ENCODE data around the gene FBXL15. TPM values are rescaled to one million over a fixed set of nuclear protein-coding genes. Genes with fewer than 3 reads are reported as not detected.

The FBXL15 gene
- total and polyA plus RNA-seq, 2 of the 4 experiments (the other 2 are of a cell fraction), result 3.0 to 8.4 TPM

GRCh38 chr10:102413053-102413705 lies 7.5 kb upstream of the FBXL15 start:
- H3K18ac ChIP-seq (ENCODE audit: low read depth, low read length), result no peak overlapping the region
- CTCF ChIA-PET, result no interaction called here
- POLR2A ChIA-PET (ENCODE audit: unreplicated experiment), result no interaction called here

More at GRCh38 chr10:102413053-102413705, 7.5 kb upstream of the FBXL15 start:
- no peak overlapping the region for H4K91ac ChIP-seq (ENCODE audit: insufficient read depth, low read depth, low read length)
- no peak overlapping the region for H3K9ac ChIP-seq (ENCODE audit: low read depth, low read length)
- H2BK120ac ChIP-seq (ENCODE audit: low read depth, low read length), result no peak overlapping the region
- H3K4me1 ChIP-seq (ENCODE audit: control insufficient read depth, insufficient read depth, low read length), result peaks cover 8% of the 10 kb centered on the region; the same call in 1 of the 2 replicates
- intact Hi-C loops (cut with micrococcal nuclease), result no loop called here
- H4K8ac ChIP-seq (ENCODE audit: low read depth in 2 of 2, low read length in 2 of 2), result no peak overlapping the region
- no peak overlapping the region for H2BK20ac ChIP-seq (ENCODE audit: low read depth, low read length)
- H2AK5ac ChIP-seq (ENCODE audit: low read depth, low read length), result no peak overlapping the region
- H3K4ac ChIP-seq (ENCODE audit: low read depth, low read length), result no peak overlapping the region
- no peak overlapping the region for H3K56ac ChIP-seq (ENCODE audit: extremely low read depth, insufficient read depth, low read length)
- no peak overlapping the region for H4K5ac ChIP-seq (ENCODE audit: low read depth, low read length)
- H3K79me1 ChIP-seq (ENCODE audit: low read depth in 1 of 2, low read length in 2 of 2), result peaks cover 0 to 4% of the 10 kb centered on the region in 2 experiments; a peak in 1 of 4 replicates
- H3K23ac ChIP-seq (ENCODE audit: low read depth, low read length), result no peak overlapping the region
- no peaks in the 10 kb centered on the region for H3K9me3 ChIP-seq (ENCODE audit: control insufficient read depth, insufficient read depth, low read length)
- TF ChIP-seq RCOR1 (IDR thresholded peaks at IDR 0.05; ENCODE audit: insufficient replicate concordance, low read length) (no peak), MAZ (IDR thresholded peaks at IDR 0.05; ENCODE audit: borderline replicate concordance, low read depth, low read length) (no peak), MAFK (IDR thresholded peaks at IDR 0.05; ENCODE audit: low read depth, low read length) (no peak), CTCF (conservative IDR thresholded peaks at IDR 0.05; ENCODE audit: low read depth, low read length) (no peak), CHD1 (IDR thresholded peaks at IDR 0.05; ENCODE audit: low read depth, low read length) (no peak), CEBPB (IDR thresholded peaks at IDR 0.05; ENCODE audit: low read depth, low read length) (no peak), BHLHE40 (IDR thresholded peaks at IDR 0.05; ENCODE audit: low read depth, low read length) (no peak), RAD21 (IDR thresholded peaks at IDR 0.05; ENCODE audit: low read length) (no peak), RFX5 (IDR thresholded peaks at IDR 0.05; ENCODE audit: low read depth, low read length) (no peak)
- peaks cover 69% of the 10 kb centered on the region for H3K27me3 ChIP-seq (ENCODE audit: control insufficient read depth, insufficient read depth, low read length)
- no peak for DNase-seq
- no peak overlapping the region for H3K4me3 ChIP-seq (ENCODE audit: insufficient read depth, low read depth, low read length)
- 29% methylated on average over 1 of the region's 5 CpGs; no CpG with 5 or more reads in 1 of the 2 experiments for WGBS, 2 experiments (ENCODE audit: extremely low coverage in 2 of 2, insufficient read length in 1 of 2)
- no peak overlapping the region for H2BK15ac ChIP-seq (ENCODE audit: low read depth, low read length)
- in situ Hi-C loops (cut with MboI; ENCODE audit: low sequenced_read_pairs), result no loop called here
- dilution Hi-C loops (cut with HindIII; ENCODE audit: low sequenced_read_pairs, unreplicated experiment), result no loop called here
- H3K4me2 ChIP-seq (ENCODE audit: low read depth, low read length), result no peak overlapping the region
- no peak overlapping the region for H3K14ac ChIP-seq (replicated peaks; ENCODE audit: low read depth, low read length)
- no peak overlapping the region for H2AK9ac ChIP-seq (replicated peaks; ENCODE audit: low read depth, low read length, poor library complexity)
- H2BK5ac ChIP-seq (ENCODE audit: low read depth, low read length, poor library complexity, severe bottlenecking), result no peak overlapping the region
- no peak overlapping the region for H3K27ac ChIP-seq (ENCODE audit: insufficient read depth, low read length)
- H3K36me3 ChIP-seq (ENCODE audit: control insufficient read depth, insufficient read depth, low read length), result no peaks in the 10 kb centered on the region
- no peak for ATAC-seq (ENCODE audit: low read depth)
- peaks cover 9% of the 10 kb centered on the region; the same call in 1 of the 2 replicates for H3K9me1 ChIP-seq (ENCODE audit: insufficient read depth, low read length)
- H4K20me1 ChIP-seq (ENCODE audit: insufficient read depth, low read length), result no peaks in the 10 kb centered on the region
- no TSS peak for BruUV-seq (replicated peaks)
- no peak overlapping the region for H2AFZ ChIP-seq (replicated peaks; ENCODE audit: low read length, poor library complexity)
